HG03520 (cell line): ENCODE measurements around the gene FLNC.

Experiments used
- ATAC-seq: cut with Tn5 transposase; IDR thresholded peaks from one replicate; pipeline ENCODE4 v1.9.1; 2021; ENCODE audit warnings: mild to moderate bottlenecking, moderate library complexity; ENCODE audit not compliant: unreplicated experiment

The FLNC gene

GRCh38 chr7:128878226-128879105 lies 48.3 kb downstream of the FLNC start:
- ATAC-seq = no peak

- no peak for ATAC-seq
Observed at GRCh38 chr7:128879461-128879938, 49.3 kb downstream of the FLNC start.

- ATAC-seq = no peak
Observed at GRCh38 chr7:128879939-128880746, 49.9 kb downstream of the FLNC start.

- ATAC-seq = no peak
Observed at GRCh38 chr7:128880791-128881457, 50.7 kb downstream of the FLNC start.

- no peak for ATAC-seq
Observed at GRCh38 chr7:128881458-128882125, 51.4 kb downstream of the FLNC start.

- ATAC-seq = no peak
Observed at GRCh38 chr7:128882134-128882533, 51.9 kb downstream of the FLNC start.

- ATAC-seq = peak; percentile 55
Observed at GRCh38 chr7:128883622-128884448, 53.6 kb downstream of the FLNC start.

- no peak for ATAC-seq
Observed at GRCh38 chr7:128884561-128885369, 54.6 kb downstream of the FLNC start.

GRCh38 chr7:128885370-128886187 lies 55.4 kb downstream of the FLNC start:
- no peak for ATAC-seq

- no peak for ATAC-seq
Observed at GRCh38 chr7:128886391-128887168, 56.4 kb downstream of the FLNC start.

- no peak for ATAC-seq
Observed at GRCh38 chr7:128887169-128888038, 57.2 kb downstream of the FLNC start.

- no peak for ATAC-seq
Observed at GRCh38 chr7:128888039-128888755, 58.0 kb downstream of the FLNC start.

GRCh38 chr7:128888756-128889095 lies 58.5 kb downstream of the FLNC start:
- no peak for ATAC-seq

- no peak for ATAC-seq
Observed at GRCh38 chr7:128889121-128889520, 58.9 kb downstream of the FLNC start.

GRCh38 chr7:128890306-128891109 lies 60.3 kb downstream of the FLNC start:
- ATAC-seq = no peak
